CD4-positive, alpha-beta T cell treated with Interleukin-17A for 1 hour (primary cell): ENCODE data around the gene SCAPER.
"Not testable (repeated sequence)": the region's sequence is repeated elsewhere in the genome, so short reads cannot be mapped to it uniquely, and the experiment has no call there.

Experiments
- DNase-seq: peaks from one replicate; pipeline ENCODE4 v3.0.0-alpha.2; 2020

Gene SCAPER

DNA sequence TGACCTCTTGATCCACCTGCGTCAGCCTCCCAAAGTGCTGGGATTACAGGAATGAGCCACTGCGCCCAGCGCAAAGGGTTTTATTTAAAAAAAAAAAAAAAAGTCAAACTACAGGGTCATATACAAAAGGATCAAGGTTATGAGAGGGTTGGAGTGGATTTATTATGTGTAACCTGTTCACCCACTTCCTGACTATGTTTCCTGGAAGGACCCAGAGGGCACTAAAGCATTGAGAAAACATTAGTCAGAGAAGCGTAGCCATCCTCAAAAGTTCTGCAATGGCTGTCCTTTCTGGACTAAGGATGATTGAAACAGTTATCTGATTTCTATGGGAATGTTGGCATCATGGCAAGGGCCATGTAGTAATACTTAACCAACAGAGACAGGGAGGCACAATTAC is 7.3 kb upstream of the SCAPER start:
- no peak for DNase-seq

DNA sequence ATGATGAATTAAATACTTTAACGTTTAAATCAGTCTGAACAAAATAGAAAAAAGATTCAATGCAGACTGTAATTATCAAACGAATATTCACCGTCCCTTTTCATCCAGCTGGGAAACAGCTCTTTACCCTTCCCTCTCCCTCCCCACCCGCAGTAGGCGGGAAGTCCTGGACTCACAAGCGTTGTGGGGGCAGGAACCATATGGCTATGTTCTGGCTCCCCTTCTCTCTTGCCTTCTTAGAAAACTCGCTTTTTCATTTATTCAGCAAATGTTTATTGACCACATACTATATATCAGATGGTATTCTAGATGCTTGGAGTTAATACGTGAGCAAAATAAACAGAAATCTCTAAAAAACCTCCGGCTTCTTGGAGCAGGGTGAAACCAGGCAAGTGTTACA is 715 bp upstream of the SCAPER start:
- DNase-seq = no peak

DNA sequence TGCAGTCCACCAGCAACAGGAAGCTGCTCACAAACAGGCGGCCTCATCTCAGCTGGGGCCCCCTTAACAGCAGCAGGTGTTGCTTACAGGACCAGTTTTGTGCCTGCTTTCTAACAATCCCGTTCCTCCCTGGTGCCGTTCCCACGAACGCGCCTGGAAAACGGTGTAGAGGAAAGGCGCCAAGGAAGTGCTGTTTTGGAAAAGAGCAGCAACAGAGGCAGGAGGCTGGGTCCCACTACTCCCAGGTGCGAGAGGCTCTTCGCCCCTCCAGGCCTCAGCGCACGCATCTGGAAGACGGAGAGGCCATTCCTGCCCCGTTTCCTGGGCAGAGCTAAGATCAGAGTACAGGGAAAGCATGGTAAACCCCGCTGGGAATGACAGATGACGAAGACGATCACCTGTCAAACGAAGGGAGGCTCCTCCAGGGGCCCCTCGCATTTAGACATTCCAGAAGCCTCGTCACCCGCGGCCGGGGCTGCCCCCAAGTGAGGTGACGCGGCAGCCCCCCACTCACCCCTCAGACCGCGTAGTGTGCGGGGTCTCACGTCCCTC is 603 bp downstream of the SCAPER start:
- DNase-seq = peak; percentile 10

DNA sequence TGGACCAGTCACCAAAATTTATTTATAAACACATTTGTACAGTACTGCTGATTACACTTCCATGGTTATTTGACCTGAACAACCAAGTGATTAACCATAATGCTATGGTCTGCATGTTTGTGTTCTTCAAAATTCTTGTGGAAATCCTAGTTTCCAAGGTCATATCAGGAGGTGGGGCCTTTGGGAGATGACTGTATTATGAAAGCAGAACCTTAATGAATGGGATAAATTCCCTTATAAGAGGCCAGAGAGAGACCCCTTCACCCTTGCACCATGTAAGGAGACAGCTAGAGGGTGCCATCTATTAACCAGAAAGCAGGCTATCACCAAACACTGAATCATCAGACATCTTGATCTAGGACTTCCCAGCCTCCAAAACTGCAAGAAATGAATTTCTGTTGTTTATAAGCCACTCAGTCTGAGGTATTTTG is 1.9 kb downstream of the SCAPER start:
- DNase-seq = peak; percentile 51

DNA sequence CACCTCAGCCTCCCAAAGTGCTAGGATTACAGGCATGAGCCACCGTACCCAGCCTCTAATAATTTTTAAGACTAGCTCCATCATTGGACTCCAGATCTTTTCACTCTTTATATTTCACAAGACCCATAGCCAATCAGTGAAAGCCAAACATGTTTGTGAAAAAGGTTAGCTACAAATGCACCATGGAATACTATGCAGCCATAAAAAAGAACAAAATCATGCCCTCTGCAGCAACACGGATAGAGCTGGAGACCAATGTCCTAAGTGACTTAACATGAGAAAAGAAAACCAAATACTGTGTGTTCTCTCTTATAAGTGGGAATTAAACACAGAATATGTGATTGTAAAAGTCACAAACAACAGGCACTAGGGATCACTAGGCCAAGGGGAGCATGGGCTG is 3.2 kb downstream of the SCAPER start:
- DNase-seq = no peak

DNA sequence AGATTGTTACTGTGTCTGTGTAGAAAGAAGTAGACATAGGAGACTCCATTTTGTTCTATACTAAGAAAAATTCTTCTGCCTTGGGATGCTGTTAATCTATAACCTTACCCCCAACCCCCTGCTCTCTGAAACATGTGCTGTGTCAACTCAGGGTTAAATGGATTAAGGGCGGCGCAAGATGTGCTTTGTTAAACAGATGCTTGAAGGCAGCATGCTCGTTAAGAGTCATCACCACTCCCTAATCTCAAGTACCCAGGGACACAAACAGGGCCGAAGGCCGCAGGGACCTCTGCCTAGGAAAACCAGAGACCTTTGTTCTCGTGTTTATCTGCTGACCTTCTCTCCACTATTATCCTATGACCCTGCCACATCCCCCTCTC is 5.2 kb downstream of the SCAPER start:
- not testable (repeated sequence) for DNase-seq

DNA sequence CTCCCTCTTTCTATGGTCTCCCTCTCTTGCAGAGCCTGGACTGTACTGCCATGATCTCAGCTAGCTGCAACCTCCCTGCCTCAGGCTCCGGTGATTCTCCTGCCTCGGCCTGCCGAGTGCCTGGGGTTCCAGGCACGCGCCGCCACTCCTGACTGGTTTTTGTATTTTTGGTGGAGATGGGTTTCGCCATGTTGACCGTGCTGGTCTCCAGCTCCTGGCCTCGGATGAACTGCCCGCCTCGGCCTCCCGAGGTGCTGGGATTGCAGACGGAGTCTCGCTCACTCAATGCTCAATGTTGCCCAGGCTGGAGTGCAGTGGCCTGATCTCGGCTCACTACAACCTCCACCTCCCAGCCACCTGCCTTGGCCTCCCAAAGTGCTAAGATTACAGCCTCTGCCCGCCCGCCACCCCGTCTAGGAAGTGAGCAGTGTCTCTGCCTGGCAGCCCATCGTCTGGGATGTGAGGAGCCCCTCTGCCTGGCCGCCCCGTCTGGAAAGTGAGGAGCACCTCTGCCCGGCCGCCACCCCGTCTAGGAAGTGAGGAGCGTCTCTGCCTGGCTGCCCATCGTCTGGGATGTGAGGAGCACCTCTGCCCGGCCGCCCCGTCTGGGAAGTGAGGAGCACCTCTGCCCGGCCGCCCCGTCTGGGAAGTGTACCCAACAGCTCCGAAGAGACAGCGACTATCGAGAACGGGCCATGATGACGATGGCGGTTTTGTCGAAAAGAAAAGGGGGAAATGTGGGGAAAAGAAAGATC is 5.8 kb downstream of the SCAPER start:
- not testable (repeated sequence) for DNase-seq

DNA sequence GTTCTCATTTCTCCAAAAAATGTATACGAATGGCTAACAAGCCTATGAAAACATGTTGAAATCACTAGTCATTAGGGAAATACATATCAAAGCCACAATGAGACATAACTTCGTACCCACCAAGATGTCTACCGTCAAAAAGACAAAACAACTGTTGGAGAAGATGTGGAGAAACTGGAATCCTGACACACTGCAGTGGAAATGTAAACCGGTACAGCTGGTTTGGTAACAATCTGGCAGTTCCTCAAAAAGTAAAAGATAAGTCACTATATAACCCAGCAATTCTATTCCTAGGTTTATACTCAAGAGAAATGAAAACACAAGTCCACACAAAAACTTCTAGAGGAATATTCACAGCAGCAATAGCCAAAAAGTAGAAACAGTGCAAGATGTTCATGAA is 7.0 kb downstream of the SCAPER start:
- DNase-seq = no peak

DNA sequence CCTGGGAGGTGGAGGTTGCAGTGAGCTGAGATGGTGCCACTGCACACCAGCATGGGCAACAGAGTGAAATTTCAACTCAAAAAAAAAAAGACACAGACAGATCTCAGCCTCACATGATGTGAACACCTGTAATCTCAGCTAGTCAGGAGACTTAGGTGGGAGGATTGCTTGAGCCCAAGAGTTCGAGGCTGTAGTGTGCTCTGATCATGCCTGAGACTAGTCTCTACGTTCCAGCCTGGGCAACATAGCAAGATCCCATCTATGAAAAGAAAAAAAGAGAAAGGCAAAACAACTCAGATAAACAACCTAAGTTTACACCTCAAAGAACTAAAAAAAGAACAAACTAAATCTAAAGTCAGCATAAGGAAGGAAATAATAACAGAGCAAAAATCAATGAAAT is 11.0 kb downstream of the SCAPER start:
- no peak for DNase-seq

DNA sequence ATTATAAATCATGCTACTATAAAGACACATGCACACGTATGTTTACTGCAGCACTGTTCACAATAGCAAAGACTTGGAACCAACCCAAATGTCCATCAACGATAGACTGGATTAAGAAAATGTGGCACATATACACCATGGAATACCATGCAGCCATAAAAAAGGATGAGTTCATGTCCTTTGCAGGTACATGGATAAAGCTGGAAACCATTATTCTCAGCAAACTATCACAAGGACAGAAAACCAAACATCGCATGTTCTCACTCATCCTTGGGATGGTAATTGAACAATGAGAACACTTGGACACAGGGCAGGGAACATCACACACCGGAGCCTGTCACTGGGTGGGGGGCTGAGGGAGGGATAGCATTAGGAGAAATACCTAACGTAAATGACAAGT is 12.3 kb downstream of the SCAPER start:
- not testable (repeated sequence) for DNase-seq

DNA sequence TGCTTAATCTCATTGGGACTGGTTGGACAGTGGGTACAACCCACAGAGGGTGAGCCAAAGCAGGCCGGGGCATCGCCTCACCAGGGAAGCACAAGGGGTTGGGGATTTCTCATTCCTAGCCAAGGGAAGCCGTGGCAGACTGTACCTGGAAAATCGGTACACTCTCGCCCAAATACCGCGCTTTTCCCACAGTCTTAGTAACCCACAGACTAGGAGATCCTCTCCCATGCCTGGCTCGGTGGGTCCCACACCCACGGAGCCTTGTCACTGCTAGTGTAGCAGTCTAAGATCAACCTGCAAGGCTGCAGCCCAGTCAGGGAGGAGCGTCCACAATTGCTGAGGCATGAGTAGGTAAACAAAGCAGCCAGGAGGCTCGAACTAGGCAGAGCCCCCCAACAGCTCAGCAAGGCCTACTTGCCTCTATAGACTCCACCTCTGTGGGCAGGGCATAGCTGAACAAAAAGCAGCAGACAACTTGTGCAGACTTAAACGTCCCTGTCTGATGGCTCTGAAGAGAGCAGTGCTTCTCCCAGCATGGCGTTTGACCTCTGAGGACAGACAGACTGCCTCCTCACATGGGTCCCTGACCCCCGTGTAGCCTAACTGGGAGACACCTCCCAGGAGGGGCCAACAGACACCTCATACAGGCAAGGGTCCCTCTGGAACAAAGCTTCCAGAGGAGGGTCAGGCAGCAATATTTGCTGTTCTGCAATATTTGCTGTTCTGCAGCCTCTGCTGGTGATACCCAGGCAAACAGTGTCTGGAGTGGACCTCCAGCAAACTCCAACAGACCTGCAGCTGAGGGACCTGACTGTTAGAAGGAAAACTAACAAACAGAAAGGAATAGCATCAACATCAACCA is 17.6 kb downstream of the SCAPER start:
- not testable (repeated sequence) for DNase-seq

DNA sequence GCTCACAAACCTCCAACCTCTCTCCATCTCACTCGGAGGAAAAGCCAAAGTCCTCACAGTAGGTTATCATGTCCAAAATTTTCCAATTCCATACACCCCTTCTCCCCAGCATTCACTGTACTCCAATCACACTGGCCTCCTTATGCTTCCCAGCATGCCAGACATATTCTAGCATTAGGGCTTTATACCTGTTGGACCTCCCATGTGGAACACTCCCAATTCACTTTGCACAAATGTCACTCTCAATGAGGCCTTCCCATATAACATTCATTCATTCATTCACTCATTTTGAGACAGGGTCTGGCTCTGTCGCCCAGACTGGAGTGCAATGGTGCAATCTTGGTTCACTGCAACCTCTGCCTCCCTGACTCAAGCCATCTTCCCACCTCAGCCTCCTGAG is 19.9 kb downstream of the SCAPER start:
- no peak for DNase-seq

DNA sequence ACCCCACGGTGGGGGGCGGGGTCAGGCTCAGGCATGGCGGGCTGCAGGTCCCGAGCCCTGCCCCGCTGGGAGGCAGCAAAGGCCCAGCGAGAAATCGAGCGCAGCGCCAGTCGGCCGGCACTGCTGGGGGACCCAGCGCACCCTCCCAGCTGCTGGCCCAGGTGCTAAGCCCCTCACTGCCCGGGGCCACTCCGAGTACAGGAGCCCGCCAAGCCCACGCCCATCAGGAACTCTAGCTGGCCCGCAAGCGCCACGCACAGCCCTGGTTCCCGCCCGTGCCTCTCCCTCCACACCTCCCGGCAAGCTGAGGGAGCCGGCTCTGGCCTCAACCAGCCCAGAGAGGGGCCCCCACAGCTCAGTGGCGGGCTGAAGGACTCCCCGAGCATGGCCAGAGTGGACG is 29.2 kb downstream of the SCAPER start:
- no peak for DNase-seq

DNA sequence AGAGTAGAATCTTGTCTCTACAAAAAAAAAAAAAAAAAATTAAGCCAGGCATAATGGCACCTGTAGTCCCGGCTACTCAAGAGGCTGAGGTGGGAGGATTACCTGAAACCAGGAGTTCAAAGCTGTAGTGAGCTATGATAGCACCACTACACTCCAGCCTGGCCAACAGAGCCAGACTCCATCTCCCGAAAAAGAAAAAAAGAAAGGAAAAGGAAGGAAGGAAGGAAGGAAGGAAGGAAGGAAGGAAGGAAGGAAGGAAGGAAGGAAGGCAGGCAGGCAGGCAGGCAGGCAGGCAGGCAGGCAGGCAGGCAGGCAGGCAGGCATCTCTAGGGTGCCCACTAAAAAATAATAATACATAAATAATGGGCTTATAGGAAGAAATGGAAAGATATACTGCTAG is 32.1 kb downstream of the SCAPER start:
- DNase-seq = not testable (repeated sequence)

DNA sequence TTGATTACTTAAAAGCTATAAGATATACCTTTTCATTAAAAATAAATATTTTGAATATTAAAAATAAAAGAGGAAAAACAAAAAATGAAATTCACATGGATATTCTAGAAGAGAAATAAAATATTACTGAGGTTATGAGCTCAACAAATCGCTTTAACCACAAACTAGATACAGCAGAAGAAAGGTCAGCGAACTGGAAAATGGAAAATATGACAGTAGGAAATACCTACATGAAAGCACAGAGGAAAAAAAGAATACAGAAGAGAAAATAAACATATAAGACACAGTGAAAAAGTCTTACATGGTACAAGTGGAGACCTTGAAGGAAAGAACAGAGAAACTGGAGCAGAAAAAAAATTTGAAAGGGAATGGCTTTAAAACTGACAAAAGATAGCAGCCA is 33.2 kb downstream of the SCAPER start:
- no peak for DNase-seq

DNA sequence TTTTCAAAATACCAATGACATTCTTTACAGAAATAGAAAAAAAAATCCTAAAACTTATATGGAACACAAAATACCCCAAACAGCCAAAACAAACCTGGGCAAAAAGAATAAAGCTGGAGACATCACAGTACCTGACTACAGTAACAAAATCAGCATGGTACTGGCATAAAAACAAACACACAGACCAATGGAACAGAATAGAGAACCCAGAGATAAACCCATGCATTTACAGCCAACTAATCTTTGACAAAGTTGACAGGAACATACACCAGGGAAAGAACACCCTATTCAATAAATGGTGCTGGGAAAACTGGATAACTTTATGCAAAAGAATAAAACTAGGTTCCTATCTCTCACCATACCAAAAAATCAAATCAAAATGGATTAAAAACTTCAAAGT is 36.4 kb downstream of the SCAPER start:
- DNase-seq = no peak

DNA sequence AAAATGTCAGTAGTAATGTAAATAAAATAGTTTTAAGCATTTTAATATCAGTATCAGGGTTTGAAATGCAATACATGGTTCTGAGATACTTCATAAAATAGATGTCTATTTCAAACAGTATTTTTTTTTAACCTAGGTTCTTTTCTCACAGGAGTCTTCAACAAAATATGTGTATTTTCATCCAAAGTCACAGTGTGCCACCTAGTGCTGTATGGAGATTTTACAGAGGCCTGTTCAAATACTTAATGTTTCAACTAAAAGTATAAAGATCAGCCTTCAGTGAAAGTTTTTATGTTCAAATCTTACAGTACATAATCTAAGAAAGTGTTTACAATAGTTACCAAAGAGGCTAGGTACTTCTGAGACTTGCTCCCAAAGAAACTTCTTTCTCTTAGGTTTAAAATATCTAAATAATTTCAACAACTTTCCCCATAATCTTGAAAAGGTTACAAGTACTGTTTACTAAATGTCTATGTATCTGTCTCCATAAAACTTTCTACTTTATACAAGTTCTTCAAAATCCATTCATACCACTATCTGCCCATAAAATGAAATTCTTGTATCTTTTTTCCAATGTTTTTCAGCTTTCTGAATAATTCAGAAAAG is 38.3 kb downstream of the SCAPER start:
- peak; percentile 14 for DNase-seq

DNA sequence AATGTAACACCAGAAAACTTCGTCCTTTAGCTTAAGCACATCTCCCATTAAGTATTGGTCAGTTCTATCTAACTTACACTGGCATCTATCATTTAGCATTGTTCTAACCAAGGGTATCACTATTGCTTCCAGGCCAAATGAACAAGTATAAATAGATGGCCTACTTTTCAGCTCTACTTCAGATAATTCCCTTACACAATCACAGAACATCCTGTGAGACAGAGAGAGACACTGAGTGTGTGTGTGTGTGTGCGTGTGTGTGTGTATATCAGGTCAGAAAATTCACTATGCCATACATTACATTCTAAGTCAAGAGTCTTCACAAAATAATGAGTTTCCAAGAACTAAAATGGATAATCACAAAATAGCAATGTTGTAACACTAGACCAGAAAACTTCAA is 39.1 kb downstream of the SCAPER start:
- DNase-seq = no peak

DNA sequence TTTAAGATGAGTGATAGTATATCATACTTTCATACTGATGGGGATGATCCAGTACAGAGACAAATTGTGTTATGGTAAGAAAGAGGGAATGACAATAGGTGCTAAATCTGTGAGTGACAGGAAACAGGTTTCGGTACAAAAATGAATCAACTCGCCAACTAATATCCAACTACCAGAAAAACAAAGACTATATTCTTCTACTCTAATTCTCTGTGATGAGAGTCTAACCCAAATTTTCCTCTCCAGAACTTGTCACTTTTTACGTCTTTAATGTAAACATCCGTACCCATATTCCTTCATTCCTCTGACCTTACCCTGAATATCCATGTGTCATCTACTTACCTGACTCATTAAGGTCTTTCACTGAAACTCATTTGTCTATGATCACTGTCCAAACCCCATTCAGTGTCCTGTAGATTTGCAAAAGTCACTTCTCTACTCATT is 39.6 kb downstream of the SCAPER start:
- no peak for DNase-seq

DNA sequence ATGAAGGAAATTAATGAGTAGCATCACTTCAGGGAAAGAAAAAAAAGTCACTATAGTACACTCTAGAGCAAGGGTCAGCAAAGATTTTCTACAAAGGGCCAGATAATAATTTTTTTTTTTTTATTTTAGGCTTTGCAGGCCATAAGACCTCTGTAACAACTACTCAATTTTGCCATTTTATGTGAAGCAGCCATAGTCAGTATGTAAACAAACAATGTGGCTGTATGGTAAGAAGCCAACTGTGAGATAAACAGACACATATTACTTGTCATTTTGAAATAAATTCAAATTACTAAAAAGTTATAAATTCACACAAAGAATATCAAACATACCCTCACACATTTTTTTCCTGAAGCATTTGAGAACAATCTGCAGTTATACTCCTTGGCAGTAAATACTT is 40.6 kb downstream of the SCAPER start:
- DNase-seq = no peak

DNA sequence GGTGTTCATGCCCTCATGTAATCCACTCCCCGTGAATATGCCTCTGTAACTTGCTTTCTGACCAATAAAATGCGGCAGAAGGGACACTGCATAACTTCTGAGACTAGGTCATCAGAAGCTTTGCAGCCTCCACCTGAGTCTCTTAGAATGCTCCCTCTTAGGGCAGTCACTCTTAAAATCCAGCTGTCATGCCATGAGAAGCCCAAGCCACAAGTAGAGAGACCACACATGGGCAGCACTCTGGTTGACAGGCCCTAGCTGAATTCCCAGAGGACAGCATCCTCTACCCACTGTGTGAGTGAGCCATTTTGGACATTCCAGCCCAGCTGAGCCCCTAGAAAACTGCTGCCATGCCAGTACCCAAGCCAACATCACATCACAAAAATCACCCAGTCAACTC is 41.4 kb downstream of the SCAPER start:
- DNase-seq = no peak

DNA sequence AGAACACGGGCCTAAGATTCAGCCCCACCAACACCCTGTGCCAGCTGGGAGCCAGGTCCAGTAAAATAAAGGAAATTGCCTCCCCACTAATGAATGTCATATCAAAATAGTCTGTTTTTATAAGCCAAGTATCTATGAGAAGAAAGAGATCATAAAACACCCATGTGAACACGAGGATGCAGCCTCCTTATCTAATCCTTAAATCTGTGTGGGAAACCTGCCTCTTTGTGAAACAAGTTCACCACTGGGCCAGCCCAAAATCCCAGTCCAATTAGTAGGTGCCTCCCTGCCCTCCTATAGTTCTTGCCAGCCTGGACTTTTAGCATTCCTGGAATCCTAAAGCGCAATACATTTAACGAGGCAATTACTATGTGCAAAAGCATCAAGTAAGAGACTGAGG is 42.0 kb downstream of the SCAPER start:
- DNase-seq = no peak

DNA sequence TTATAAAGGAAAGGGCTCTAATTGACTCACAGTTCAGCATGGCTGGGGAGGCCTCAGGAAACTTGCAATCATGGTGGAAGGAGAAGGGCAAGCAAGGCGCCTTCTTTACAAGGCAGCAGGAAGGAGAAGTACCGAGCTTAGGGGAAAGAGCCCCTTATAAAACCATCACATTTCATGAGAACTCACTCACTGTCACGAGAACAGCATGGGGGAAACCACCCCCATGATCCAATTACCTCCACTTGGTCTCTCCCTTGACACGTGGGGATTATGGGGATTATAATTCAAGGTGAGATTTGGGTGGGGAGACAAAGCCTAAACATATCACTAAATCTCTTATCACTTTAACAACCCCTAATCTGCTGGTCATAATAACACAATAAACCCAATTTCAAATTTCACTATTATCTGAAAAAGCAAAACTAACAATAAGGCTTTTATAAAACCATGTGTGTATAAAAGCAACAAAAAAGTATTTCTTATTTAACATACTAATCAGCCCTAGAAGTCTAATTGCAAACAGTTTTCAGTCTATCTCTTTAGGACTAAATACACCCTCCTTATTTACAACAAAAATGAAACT is 43.2 kb downstream of the SCAPER start:
- DNase-seq = no peak
